WTC11 (cell line): ENCODE results near the gene CAB39. TPM values are rescaled to one million over a fixed set of nuclear protein-coding genes. Genes with fewer than 3 reads are reported as not detected.

ENCODE experiments used
- ATAC-seq: fragments of 200-7000 bp; cut with Tn5 transposase; 2 replicates; pipeline ENCODE4 v1.10.0; 2021; ENCODE audit warnings: mild to moderate bottlenecking, moderate library complexity
- CTCF ChIA-PET: fragments of 300-600 bp; sonication (Branson Sonifier 250); formaldehyde crosslinking; loops from one replicate; lab custom pipeline; 2021; ENCODE audit warnings: antibody characterized with exemption; lab: Charles Lee
- POLR2A ChIA-PET: fragments of 350-600 bp; sonication (Branson Sonifier 250); formaldehyde crosslinking; loops from one replicate; lab custom pipeline; 2021; ENCODE audit warnings: antibody characterized with exemption; lab: Charles Lee
- DNase-seq: peaks from one replicate; pipeline ENCODE4 v3.0.0; 2021; ENCODE audit warnings: low spot score
- H3K27ac Mint-ChIP-seq: 2 replicates; pipeline ENCODE4 v1.8.0; 2021; ENCODE audit warnings: mixed read lengths
- H3K27me3 Mint-ChIP-seq: 2 replicates; pipeline ENCODE4 v1.8.0; 2021; ENCODE audit warnings: low read depth, mild to moderate bottlenecking, moderate library complexity, mixed read lengths
- H3K36me3 Mint-ChIP-seq: 2 replicates; pipeline ENCODE4 v1.8.0; 2021; ENCODE audit warnings: mixed read lengths
- H3K4me1 Mint-ChIP-seq: 2 replicates; pipeline ENCODE4 v1.8.0; 2022; ENCODE audit warnings: mixed read lengths
- H3K4me3 Mint-ChIP-seq: 2 replicates; pipeline ENCODE4 v1.8.0; 2021; ENCODE audit warnings: mild to moderate bottlenecking, moderate library complexity, mixed read lengths
- H3K9me3 Mint-ChIP-seq: 2 replicates; pipeline ENCODE4 v1.8.0; 2021; ENCODE audit warnings: mixed read lengths
- ARID4B ChIP-seq: sonication (generic); formaldehyde crosslinking; IDR thresholded peaks from 2 replicates; pipeline ENCODE4 v1.8.0; 2023; ENCODE audit warnings: missing genetic modification reagents, mild to moderate bottlenecking, borderline replicate concordance
- ATF2 ChIP-seq: sonication (generic); formaldehyde crosslinking; IDR thresholded peaks from 2 replicates; pipeline ENCODE4 v1.8.1; 2022; ENCODE audit warnings: low read depth, missing genetic modification reagents, borderline replicate concordance
- CBFB ChIP-seq: sonication (generic); formaldehyde crosslinking; IDR thresholded peaks from 2 replicates; pipeline ENCODE4 v1.8.1; 2022; ENCODE audit warnings: mild to moderate bottlenecking, low read depth, missing genetic modification reagents
- E2F1 ChIP-seq: sonication (generic); formaldehyde crosslinking; IDR thresholded peaks from 2 replicates; pipeline ENCODE4 v1.8.0; 2022; ENCODE audit warnings: mild to moderate bottlenecking, missing genetic modification reagents
- FOXP1 ChIP-seq: sonication (generic); formaldehyde crosslinking; IDR thresholded peaks from 2 replicates; pipeline ENCODE4 v1.8.0; 2022; ENCODE audit warnings: missing genetic modification reagents, mild to moderate bottlenecking, moderate library complexity, borderline replicate concordance
- GABPB1 ChIP-seq: sonication (generic); formaldehyde crosslinking; IDR thresholded peaks from 2 replicates; pipeline ENCODE4 v1.8.1; 2023; ENCODE audit warnings: mild to moderate bottlenecking, missing genetic modification reagents
- IRF1 ChIP-seq: sonication (generic); formaldehyde crosslinking; IDR thresholded peaks from 2 replicates; pipeline ENCODE4 v1.8.0; 2023; ENCODE audit warnings: missing genetic modification reagents
- RELA ChIP-seq: sonication (generic); formaldehyde crosslinking; IDR thresholded peaks from 2 replicates; pipeline ENCODE4 v1.8.1; 2022; ENCODE audit warnings: missing genetic modification reagents, mild to moderate bottlenecking, borderline replicate concordance
- RORB ChIP-seq: fragments of 250-450 bp; sonication (Bioruptor Pico); IDR thresholded peaks from 2 replicates; pipeline ENCODE4 v1.9.0; 2021; ENCODE audit warnings: mild to moderate bottlenecking
- TCF7 ChIP-seq: sonication (generic); formaldehyde crosslinking; IDR thresholded peaks from 2 replicates; pipeline ENCODE4 v1.8.0; 2022; ENCODE audit warnings: mild to moderate bottlenecking, low read depth, missing genetic modification reagents, moderate library complexity
- ZNF138 ChIP-seq: sonication (generic); formaldehyde crosslinking; conservative IDR thresholded peaks from 2 replicates; pipeline ENCODE4 v1.8.1; 2022; ENCODE audit warnings: mild to moderate bottlenecking, moderate library complexity, missing genetic modification reagents
- ZNF263 ChIP-seq: sonication (generic); formaldehyde crosslinking; IDR thresholded peaks from 2 replicates; pipeline ENCODE4 v1.8.1; 2022; ENCODE audit warnings: low read depth, mild to moderate bottlenecking, moderate library complexity, missing genetic modification reagents
- ZNF425 ChIP-seq: fragments of 250-450 bp; sonication (Bioruptor Pico); conservative IDR thresholded peaks from 2 replicates; pipeline ENCODE4 v1.9.0; 2021; ENCODE audit warnings: mild to moderate bottlenecking
- ZNF512 ChIP-seq: sonication (generic); formaldehyde crosslinking; IDR thresholded peaks from 2 replicates; pipeline ENCODE4 v1.8.1; 2022; ENCODE audit warnings: missing genetic modification reagents, borderline replicate concordance
- ZNF671 ChIP-seq: fragments of 250-450 bp; sonication (Bioruptor Pico); IDR thresholded peaks from 2 replicates; pipeline ENCODE4 v1.8.0; 2021; ENCODE audit warnings: mild to moderate bottlenecking
- ZSCAN18 ChIP-seq: fragments of 250-450 bp; sonication (Bioruptor Pico); IDR thresholded peaks from 2 replicates; pipeline ENCODE4 v2.1.2; 2022; ENCODE audit warnings: mild to moderate bottlenecking, moderate library complexity
- total RNA-seq: library from RNA; stranded (reverse); gene quantifications from 3 replicates; pipeline ENCODE4 v1.2.3, GENCODE V29; 2021

CAB39 gene
- total RNA-seq, 1 experiment from 2014 or later: 36.9 TPM

- TF ChIP-seq ATF2 (CRISPR knock-in tag) (no peak), E2F1 (CRISPR knock-in tag) (no peak), RELA (CRISPR knock-in tag) (no peak), ZNF425 (no peak), IRF1 (CRISPR knock-in tag) (no peak), CBFB (CRISPR knock-in tag) (no peak)
These were observed 67.0 kb downstream of the CAB39 start (continued) for GRCh38 chr2:230779607-230780006.

- no peak overlapping the region for H3K4me3 Mint-ChIP-seq
- H3K36me3 Mint-ChIP-seq: peaks cover 29% of the 10 kb centered on the region
- peaks cover 19% of the 10 kb centered on the region for H3K9me3 Mint-ChIP-seq
- ChIA-PET POLR2A (no interaction called here), CTCF (interaction anchor here (0.8 kb wide), 1 partner anchor 17 kb away, joined by 4 read pairs; no protein-coding TSS in a partner anchor)
- H3K27ac Mint-ChIP-seq: peak overlapping the region; percentile 63
- H3K27me3 Mint-ChIP-seq: no peaks in the 10 kb centered on the region
- ATAC-seq (peak; percentile 23), DNase-seq (no peak)
- H3K4me1 Mint-ChIP-seq: peaks cover 31% of the 10 kb centered on the region
- no peak for TF ChIP-seq ZSCAN18 (CRISPR knock-in tag)
- TF ChIP-seq TCF7 (CRISPR knock-in tag): no peak
- TF ChIP-seq RORB: no peak
These were observed 68.6 kb downstream of the CAB39 start for GRCh38 chr2:230781130-230781797.

GRCh38 chr2:230783101-230783500 lies 70.5 kb downstream of the CAB39 start:
- Mint-ChIP-seq H3K36me3 (peaks cover 46% of the 10 kb centered on the region), H3K4me1 (peaks cover 27% of the 10 kb centered on the region), H3K27me3 (no peaks in the 10 kb centered on the region), H3K4me3 (no peak overlapping the region), H3K9me3 (peaks cover 35% of the 10 kb centered on the region), H3K27ac (no peak overlapping the region; the same call in 1 of the 2 replicates)
- ChIA-PET CTCF (no interaction called here), POLR2A (no interaction called here)
- ATAC-seq (no peak), DNase-seq (no peak)
- no peak for TF ChIP-seq ZNF671 (CRISPR knock-in tag)
- no peak for TF ChIP-seq FOXP1 (CRISPR knock-in tag)
- TF ChIP-seq ZNF263 (CRISPR knock-in tag): no peak
- no peak for TF ChIP-seq GABPB1
- TF ChIP-seq ARID4B (CRISPR knock-in tag): no peak
- no peak for TF ChIP-seq E2F1 (CRISPR knock-in tag)
- no peak for TF ChIP-seq ZNF512
- TF ChIP-seq ZNF138 (CRISPR knock-in tag): no peak
